HEK293 (cell line): Measurements from ENCODE around the gene SOWAHA.

Experiments
- BCL11A ChIP-seq: fragments of 450-650 bp; formaldehyde crosslinking; IDR thresholded peaks from 2 replicates; pipeline ENCODE4 v1.5.1; 2016; ENCODE audit warnings: low read depth, missing biosample characterization, missing genetic modification characterization
- CTCF ChIP-seq: fragments of 450-650 bp; formaldehyde crosslinking; IDR thresholded peaks from 2 replicates; pipeline ENCODE4 v1.5.1; 2016; ENCODE audit warnings: missing biosample characterization, missing genetic modification characterization
- GLI4 ChIP-seq: fragments of 450-650 bp; formaldehyde crosslinking; IDR thresholded peaks from 2 replicates; pipeline ENCODE4 v1.5.1; 2016; ENCODE audit warnings: missing biosample characterization, missing genetic modification characterization
- GLIS1 ChIP-seq: fragments of 450-650 bp; formaldehyde crosslinking; IDR thresholded peaks from 2 replicates; pipeline ENCODE4 v1.5.1; 2016; ENCODE audit warnings: missing biosample characterization, missing genetic modification characterization
- PRDM1 ChIP-seq: fragments of 450-650 bp; formaldehyde crosslinking; IDR thresholded peaks from 2 replicates; pipeline ENCODE4; 2016; ENCODE audit warnings: missing biosample characterization, missing genetic modification characterization
- PRDM4 ChIP-seq: fragments of 450-650 bp; formaldehyde crosslinking; IDR thresholded peaks from 2 replicates; pipeline ENCODE4 v1.5.1; 2017; ENCODE audit warnings: missing biosample characterization, missing genetic modification characterization
- ZBTB20 ChIP-seq: fragments of 450-650 bp; formaldehyde crosslinking; IDR thresholded peaks from 2 replicates; pipeline ENCODE4 v1.5.1; 2016; ENCODE audit warnings: missing biosample characterization, missing genetic modification characterization
- ZNF580 ChIP-seq: fragments of 450-650 bp; formaldehyde crosslinking; IDR thresholded peaks from 2 replicates; pipeline ENCODE4 v1.5.1; 2016; ENCODE audit warnings: missing biosample characterization, missing genetic modification characterization
- ZNF791 ChIP-seq: fragments of 450-650 bp; formaldehyde crosslinking; IDR thresholded peaks from 2 replicates; pipeline ENCODE4 v1.5.1; 2016; ENCODE audit warnings: missing biosample characterization, missing genetic modification characterization

GRCh38 chr5:132859889-132860437 lies 46.9 kb downstream of the SOWAHA start:
- no peak for TF ChIP-seq CTCF (tag by site-specific recombination)
- TF ChIP-seq ZNF580 (tag by site-specific recombination): no peak
- no peak for TF ChIP-seq BCL11A (tag by site-specific recombination)
- TF ChIP-seq PRDM1 (tag by site-specific recombination): no peak
- no peak for TF ChIP-seq ZBTB20 (tag by site-specific recombination)
- no peak for TF ChIP-seq GLIS1 (tag by site-specific recombination)
- TF ChIP-seq ZNF791 (tag by site-specific recombination): no peak
- no peak for TF ChIP-seq PRDM4 (tag by site-specific recombination)
- no peak for TF ChIP-seq GLI4
